GM19438 (cell line): Measurements from ENCODE around the gene SH2D1B.
"Not testable (repeated sequence)": the region's sequence is repeated elsewhere in the genome, so short reads cannot be mapped to it uniquely, and the experiment has no call there.

ENCODE experiments used
- ATAC-seq: cut with Tn5 transposase; IDR thresholded peaks from one replicate; pipeline ENCODE4 v1.9.1; 2021; ENCODE audit warnings: low read depth; ENCODE audit not compliant: unreplicated experiment

Gene SH2D1B, protein sequence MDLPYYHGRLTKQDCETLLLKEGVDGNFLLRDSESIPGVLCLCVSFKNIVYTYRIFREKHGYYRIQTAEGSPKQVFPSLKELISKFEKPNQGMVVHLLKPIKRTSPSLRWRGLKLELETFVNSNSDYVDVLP

DNA sequence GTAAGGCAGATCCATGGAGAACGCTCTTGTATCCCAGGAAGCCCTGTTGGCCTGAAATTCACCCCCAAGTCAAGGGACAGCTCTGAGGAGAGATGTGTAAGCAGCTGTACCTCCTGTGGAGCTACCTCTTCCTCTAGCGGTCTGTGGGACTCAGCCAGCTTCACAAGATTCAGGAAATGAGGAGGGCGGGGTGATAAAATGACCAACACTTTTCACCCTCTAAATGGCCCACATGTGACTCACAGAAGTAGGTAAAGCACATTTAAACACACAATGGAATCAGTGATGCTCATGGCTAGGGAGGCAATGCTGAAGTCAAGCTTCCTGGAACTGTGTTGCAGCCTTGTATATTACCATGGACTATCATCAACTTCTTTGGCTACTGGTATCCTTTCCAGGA, at the start of gene SH2D1B:
Gene SH2D1B (minus strand): TSS at position 135 of the 400 bp plus-strand sequence. CDS start 120 bp downstream, at position 15.
- ATAC-seq = no peak

DNA sequence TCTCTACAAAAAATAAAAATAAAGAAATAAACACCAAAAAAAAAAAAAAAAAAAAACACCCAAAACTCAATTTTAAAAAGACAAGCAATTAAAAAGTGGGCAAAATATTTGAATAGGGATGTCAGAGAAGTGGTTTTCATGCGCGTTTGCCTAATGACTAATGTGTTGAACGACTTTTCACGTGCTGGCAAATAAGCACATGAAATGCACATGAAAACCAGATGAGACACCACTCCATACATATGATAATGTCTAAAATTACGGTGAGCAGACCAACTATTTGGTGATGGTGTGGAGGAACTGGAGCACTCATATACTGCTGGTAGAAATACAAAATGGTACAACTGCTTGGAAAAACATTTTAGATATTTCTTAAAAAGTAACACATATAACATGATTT, 46.3 kb upstream of the SH2D1B start:
- ATAC-seq = no peak

DNA sequence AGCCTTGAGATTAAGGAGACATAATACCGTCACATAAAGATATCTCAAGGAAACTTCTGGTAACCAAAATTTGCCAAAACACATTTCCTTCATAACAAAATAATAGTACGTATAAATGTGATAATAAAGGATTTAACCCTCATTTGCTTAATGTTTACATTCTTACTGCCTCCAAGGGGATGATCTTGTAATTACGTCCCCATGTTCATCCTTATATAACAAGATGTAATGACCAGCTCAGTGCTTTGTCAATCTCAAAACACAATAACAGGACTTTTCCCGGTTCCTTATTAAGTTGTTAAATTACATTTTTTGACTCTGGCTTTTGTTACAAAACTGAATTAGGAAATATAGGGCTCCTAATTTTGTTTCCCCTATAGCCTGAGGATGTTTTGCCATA, 44.4 kb upstream of the SH2D1B start:
- ATAC-seq = no peak

DNA sequence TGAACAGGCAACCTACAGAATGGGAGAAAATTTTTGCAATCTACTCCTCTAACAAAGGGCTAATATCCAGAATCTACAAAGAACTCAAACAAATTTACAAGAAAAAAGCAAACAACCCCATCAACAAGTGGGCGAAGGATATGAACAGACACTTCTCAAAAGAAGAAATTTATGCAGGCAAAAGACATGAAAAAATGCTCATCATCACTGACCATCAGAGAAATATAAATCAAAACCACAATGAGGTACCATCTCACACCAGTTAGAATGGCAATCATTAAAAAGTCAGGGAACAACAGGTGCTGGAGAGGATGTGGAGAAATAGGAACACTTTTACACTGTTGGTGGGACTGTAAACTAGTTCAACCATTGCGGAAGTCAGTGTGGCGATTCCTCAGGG, 42.4 kb upstream of the SH2D1B start:
- ATAC-seq = not testable (repeated sequence)

DNA sequence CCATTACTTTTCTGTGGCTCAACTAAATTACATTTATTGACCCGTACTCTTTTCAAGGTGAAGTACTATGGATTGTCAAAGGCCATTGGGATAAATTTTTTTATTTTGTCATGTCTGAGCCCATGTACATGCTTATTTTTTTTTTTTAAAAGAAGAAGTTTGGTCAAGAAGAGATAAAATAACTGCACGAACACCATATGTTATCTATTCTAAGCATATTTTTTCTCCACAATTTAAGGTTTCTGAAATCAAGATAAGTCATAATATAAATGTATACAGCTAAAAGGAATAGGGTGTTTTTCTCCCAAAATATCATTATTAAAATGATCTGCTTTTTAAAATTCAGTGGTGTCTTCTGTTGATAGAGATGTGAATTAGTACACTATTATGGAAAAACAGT, 35.0 kb upstream of the SH2D1B start:
- no peak for ATAC-seq

DNA sequence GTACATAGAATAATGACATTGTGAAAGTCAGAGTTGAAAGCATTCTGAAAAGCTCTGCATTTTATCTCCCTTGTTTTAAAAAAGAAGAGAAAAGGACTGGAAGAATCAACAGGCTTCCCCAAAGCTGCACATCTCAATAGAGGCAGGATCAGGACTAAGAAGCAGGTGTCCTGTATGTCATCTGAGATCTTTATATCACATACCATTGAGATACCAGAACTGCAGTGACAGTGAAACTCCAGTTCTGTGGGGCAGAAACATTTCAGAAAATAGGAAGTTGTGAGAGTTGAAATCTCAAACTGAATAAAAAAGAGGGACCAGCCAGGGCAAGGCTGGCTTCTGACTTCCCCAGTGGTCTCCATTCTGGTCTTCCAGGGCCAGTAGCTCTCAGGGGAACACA, 33.0 kb upstream of the SH2D1B start:
- ATAC-seq = no peak

DNA sequence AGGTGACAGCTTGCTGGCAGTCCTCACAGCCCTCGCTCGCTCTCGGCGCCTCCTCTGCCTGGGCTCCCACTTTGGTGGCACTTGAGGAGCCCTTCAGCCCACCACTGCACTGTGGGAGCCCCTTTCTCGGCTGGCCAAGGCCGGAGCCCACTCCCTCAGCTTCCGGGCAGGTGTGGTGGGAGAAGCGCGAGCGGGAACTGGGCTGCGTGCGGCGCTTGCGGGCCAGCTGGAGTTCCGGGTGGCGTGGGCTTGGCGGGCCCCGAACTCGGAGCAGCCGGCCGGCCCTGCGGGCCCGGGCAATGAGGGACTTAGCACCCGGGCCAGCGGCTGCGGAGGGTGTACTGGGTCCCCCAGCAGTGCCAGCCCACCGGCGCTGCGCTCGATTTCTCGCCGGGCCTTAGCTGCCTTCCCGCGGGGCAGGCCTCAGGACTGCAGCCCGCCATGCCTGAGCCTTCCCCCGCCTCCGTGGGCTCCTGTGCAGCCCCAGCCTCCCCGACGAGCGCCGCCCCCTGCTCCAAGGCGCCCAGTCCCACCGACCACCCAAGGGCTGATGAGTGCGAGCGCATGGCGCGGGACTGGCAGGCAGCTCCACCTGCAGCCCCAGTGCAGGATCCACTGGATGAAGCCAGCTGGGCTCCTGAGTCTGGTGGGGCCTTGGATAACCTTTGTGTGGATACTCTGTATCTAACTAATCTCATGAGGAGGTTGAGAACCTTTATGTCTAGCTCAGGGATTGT, 21.2 kb upstream of the SH2D1B start:
- not testable (repeated sequence) for ATAC-seq

DNA sequence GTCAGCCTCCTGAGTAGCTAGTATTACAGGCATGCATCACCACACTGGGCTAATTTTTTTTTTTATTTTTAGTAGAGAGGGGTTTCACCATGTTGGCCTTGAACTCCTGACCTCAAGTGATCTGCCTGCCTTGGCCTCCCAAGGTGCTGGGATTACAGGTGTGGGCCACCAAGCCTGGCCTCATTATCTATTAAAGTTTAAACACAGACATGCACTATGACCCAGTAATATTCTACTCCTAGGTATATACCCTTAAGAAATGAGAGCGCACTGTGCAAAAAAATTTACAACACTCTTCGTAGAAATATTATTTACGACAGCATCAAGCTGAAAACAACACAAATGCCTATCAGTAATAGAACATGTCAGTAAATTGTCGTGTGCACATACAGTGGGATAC, 18.6 kb upstream of the SH2D1B start:
- no peak for ATAC-seq

DNA sequence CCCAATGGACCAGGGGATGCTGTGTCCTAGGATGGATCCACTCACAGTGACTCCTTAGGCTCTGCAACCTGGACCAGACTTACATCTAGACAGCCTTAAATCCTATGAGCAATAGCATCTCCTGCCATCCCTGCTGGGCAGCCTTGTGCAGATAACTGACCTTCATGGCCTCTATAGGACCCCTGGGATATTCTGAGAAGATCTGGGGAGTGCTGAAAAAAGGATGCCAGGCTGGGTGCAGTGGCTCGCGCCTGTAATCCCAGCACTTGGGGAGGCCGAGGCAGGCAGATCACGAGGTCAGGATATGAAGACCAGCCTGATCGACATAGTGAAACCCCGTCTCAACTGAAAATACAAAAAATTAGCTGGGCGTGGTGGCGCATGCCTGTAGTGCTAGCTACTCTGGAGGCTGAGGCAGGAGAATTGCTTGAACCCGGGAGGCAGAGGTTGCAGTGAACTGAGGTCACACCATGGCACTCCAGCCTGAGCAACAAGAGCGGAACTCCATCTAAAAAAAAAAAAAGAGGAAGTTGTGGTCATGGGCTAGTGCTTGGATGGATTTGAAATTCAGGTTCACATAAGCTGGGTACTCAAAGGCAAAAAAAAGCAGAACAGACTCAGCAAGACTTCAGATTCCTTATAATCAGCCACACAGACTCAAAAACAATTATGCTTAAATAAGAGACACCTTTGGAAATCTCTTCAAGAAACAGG, 10.9 kb upstream of the SH2D1B start:
- ATAC-seq = no peak

DNA sequence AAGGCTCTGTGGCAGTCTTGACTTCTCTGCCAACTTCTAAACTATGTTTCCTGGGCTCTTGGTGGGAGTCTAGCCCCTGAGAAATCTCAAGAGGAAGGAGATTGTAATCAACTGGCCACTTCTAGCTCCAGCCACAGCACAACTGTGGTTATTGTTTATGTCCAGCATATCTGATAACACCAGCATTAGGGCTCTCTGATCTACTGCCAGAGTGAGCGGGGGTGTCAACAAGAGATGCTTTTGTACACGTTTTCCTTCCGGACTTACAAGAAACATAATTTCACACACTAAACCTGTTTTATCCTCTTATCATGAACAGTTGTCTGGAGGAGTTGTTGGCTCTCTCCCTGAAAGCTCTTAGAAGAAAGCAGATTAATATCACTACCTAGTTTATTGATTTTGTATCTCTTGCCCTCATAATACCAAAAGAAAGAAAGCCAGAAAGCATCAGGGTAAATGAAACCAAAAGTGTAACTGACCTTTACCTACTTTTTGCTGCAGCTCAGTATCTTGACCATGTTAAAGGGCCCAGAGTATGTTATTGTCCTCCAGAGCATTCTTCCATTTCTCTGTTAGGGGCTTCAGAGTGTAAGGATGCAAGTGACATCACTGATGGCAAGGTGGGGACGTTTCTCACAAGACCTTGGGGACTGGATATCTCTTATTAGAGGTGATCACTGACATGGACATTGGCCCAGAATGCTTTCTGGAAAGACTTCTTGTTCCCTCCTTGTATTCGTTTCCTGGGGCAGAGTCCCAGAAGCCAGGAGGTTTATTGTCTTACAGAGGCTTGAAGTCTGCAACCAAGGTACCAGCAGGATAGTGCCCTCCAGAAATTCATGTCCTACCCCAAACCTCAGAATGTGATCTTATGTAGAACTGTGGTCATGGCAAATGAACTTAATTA, 9.6 kb upstream of the SH2D1B start:
- ATAC-seq = no peak

DNA sequence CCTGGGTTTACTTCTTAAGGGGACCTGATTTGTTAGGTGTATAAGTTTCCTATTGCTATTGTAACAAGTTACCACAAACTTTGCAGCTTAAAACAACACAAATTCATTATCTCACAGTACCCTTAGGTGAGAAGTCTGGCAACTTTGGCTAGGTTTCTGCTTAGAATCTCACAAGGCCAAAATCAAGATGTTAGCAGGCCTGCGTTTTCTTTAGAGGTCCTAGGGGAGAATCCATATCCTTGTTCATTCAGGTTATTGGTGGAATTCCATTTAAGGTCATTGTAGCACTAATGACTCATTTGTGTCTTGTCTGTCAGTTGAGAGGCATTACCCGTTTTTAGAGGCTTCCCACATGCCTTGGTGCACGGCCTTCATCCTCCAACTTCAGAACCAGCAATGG, 8.2 kb upstream of the SH2D1B start:
- ATAC-seq = no peak

DNA sequence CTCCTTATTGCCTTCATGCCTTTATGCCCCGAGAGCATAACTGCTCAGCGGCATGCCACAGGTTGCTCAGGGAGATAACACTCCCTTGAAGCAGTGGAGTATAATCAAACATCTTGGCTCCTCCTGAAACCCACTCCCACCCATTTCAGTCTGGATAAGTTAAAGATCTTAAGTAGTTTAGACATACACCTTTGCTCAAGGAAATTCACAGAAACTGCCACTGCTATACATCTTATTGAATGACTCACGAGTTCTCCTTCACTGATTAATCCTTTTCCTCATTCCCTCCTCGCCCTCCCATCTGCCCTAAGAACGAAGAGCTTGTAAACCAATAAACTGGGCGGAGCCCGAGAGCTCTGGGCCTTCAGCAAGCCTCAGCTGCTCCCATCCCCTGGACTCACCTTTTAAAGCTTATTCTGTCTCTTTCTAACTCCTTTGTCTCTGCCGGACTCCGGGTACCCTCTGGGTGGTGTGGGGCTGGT, 7.6 kb upstream of the SH2D1B start:
- ATAC-seq = not testable (repeated sequence)

DNA sequence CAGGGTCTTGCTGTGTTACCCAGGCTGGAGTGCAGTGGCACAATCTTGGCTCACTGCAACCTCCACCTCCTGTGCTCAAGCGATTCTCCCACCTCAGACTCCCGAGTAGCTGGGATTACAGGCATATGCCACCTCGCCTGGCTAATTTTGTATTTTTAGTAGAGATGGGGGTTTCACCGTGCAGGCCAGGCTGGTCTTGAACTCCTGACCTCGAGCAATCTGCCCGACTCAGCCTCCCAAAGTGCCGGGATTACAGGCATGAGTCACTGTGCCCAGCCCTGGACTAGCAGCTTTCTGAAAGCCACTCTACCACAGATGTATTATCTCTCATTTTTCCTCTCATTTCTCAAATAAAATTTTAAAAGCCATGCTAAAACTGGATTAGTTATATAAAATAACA, 6.6 kb upstream of the SH2D1B start:
- ATAC-seq = not testable (repeated sequence)

DNA sequence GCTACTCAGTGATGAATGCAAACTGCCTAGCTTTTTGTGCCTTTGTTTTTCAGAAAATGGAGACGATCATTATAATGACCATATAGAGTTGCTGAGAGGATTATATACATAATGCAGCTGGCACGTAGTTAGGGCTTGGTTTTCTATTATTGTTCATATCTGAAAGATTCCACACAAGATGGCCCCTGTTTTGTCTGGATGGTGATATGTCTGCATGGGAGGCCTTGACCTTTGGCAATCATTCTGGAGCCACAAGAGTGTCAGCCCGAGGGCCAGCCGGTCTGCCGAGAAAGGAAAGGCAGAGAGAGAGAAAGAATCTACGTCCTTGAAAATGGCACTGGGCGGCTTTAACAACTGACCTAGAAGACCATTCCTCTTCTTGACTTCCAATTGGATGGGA, 5.7 kb upstream of the SH2D1B start:
- ATAC-seq = no peak

DNA sequence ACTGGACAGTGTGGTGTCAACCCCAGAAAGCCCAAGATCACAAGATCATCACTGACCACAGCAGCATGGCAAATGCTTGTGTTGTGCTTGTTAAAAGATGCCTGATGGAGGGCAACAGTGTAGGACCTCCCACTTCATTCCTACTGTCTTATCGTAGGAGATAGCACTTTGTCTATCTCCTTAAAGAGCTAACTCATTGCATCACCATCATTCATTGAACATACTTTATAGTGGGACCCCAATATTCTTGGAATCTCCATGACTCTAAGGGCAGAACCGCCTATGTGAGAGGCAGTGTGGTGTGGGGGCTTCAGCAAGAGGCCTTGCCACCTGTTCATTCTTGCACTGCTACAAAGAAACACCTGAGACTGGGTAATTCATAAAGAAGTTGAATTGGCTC, 5.0 kb upstream of the SH2D1B start:
- ATAC-seq = no peak

DNA sequence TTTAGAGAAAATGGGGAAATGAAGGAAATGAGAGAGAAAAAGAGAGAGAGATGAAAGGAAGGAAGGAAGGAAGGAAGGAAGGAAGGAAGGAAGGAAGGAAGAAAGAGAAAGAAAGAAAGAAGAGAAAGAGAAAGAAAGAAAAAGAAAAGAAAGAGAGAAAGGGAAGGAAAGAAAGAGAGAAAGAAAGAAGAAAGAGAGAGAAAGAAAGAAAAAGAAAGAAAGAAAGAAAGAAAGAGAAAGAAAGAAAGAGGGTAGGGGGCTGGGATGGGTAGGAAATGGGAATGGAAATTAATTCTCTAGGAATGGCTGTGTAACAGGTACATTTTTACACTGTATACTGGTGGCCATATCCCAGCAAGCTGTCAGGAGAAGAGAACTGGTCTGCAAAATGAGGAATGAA, 4.3 kb upstream of the SH2D1B start:
- ATAC-seq = no peak

DNA sequence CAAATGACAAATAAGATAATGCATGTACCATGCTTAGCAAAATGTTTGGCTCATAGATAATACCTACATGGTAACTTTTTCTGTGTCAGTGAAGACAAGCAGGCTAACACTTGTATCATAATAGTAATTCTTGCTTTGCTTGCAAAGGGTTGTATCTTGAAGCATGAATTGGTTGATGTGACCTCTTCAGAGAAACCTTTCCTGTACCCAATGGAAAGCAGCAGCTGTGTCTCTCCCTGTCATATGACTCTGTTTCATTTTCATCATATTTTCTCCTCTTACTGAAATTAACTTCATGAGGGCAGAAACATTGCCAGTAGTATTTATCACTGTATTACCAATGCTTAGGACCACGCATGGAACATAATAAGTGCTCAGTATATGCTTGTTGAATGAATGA, 4.4 kb downstream of the SH2D1B start:
- no peak for ATAC-seq

DNA sequence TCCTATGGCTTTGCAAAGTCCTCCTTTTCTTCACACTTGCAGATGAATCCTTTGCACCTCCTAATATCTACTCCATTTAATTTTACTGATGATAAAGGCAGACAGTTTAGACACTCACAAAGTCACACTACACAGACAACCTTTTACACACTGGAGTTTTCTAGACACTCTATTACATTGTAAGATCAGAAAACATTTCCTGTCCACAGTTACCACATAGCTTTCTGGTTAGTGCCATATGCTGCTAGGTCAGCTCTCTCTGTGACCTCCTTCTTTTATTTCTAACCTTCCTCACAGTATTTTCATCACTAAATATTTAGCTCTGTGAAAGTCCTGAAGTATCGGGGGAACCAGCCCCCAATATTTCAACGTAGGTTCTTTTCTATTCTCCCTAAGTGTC, 5.1 kb downstream of the SH2D1B start:
- ATAC-seq = no peak

DNA sequence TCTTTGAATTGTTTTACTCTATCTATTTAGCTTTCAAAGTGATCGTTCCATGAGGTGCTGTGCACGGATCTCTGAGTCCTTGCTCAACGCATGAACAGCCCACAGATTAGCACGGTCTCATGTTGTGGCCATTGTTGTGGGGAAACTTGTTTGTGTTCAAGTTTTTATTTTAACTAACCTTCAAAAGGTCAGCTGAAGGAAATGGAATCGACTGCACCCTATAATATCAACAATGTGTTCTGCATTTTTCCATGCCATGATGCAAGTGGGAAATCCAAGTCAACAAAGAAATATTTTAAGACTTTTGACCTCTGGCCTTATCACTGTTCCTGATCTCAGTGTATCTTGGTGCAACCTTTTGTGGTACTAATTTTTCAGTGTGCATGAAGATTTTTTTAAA, 6.1 kb downstream of the SH2D1B start:
- ATAC-seq = no peak

DNA sequence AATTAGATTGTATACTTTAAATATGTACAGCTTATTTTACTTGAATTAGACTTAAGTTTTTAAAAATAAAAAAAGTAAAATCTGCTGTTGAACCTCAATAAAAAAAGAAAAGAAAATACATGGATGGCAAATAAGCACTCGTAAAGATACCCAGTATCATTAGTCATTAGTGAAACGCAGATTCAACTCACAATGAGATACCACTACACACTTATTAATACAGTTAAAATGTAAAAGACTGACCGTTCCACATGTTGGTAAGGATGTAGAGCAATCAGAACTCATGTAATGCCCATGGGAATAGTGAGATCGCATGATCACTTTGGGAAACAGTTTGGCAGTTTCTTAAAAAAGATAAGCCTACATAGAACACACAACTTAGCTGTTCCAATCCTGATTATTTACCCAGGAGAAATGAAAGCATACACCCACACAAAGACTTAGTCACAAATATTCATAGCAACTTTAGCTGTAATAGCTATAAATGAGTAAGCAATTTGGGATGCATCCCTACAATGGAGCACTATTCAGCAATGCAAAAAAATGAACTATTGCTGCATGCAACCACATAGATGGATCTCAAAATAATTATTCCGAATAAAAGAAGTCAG, 7.3 kb downstream of the SH2D1B start:
- no peak for ATAC-seq
